H1 (cell line): ENCODE measurements around the gene LFNG. TPM values are rescaled to one million over a fixed set of nuclear protein-coding genes. Genes with fewer than 3 reads are reported as not detected.

Experiments used
- CTCF ChIA-PET: fragments of 300-600 bp; sonication (Branson Sonifier 250); formaldehyde crosslinking; loops from one replicate; lab custom pipeline; 2021; ENCODE audit not compliant: partially characterized antibody; lab: Charles Lee
- POLR2A ChIA-PET: fragments of 300-600 bp; sonication (Branson Sonifier 250); formaldehyde crosslinking; loops from one replicate; lab custom pipeline; 2021; ENCODE audit warnings: inconsistent platforms; ENCODE audit not compliant: partially characterized antibody; lab: Charles Lee
- DNase-seq, 2 experiments: peaks; one replicate each; pipeline versions ENCODE4 v3.0.0 to v3.0.0-alpha.2; 2010 to 2022; ENCODE audit warnings: low spot score in 2 of 2, low read depth in 1 of 2, mixed read lengths in 1 of 2
- FAIRE-seq: peaks from 2 replicates; lab custom pipeline; 2011; peaks lifted over from hg19 to GRCh38; lab: Jason Lieb, UNC
- H2AFZ ChIP-seq: 2 replicates; pipeline ENCODE4 v1.8.1; 2012; ENCODE audit warnings: low read length, inconsistent platforms
- H2AK5ac ChIP-seq: 2 replicates; pipeline ENCODE4 v1.6.1; 2013; ENCODE audit warnings: low read depth, low read length
- H2BK120ac ChIP-seq: replicated peaks from 2 replicates; pipeline ENCODE3; 2013; ENCODE audit warnings: low read depth, low read length, inconsistent platforms
- H2BK12ac ChIP-seq: 2 replicates; pipeline ENCODE4 v1.6.1; 2013; ENCODE audit warnings: low read depth, low read length
- H2BK15ac ChIP-seq: 2 replicates; pipeline ENCODE4 v1.6.1; 2013; ENCODE audit warnings: low read length
- H2BK20ac ChIP-seq: 2 replicates; pipeline ENCODE4 v1.6.1; 2013; ENCODE audit warnings: low read length
- H2BK5ac ChIP-seq: 2 replicates; pipeline ENCODE4 v1.6.1; 2013; ENCODE audit warnings: low read depth, low read length
- H3K14ac ChIP-seq: 2 replicates; pipeline ENCODE4 v1.6.1; 2013; ENCODE audit warnings: inconsistent platforms; ENCODE audit not compliant: insufficient read length
- H3K18ac ChIP-seq: 2 replicates; pipeline ENCODE4 v1.6.1; 2013; ENCODE audit warnings: low read length; ENCODE audit errors: extremely low read depth
- H3K23ac ChIP-seq: 2 replicates; pipeline ENCODE4 v1.6.1; 2013; ENCODE audit warnings: inconsistent platforms; ENCODE audit not compliant: insufficient read length
- H3K23me2 ChIP-seq: 2 replicates; pipeline ENCODE4 v1.6.1; 2013; ENCODE audit warnings: low read depth, low read length
- H3K27ac ChIP-seq: 2 replicates; pipeline ENCODE4 v1.6.1; 2011; ENCODE audit warnings: low read depth, low read length, inconsistent platforms
- H3K27me3 ChIP-seq, 4 experiments: replicated peaks in 1 of 4; 1 replicate in 1 of 4; 2 replicates in 3 of 4; pipeline versions ENCODE4 v1.6.1 to v1.8.1; 2011 to 2013; ENCODE audit warnings: low read length in 3 of 4, mild to moderate bottlenecking in 3 of 4, inconsistent platforms in 2 of 4, mixed read lengths in 2 of 4, moderate library complexity in 1 of 4; ENCODE audit not compliant: control insufficient read depth in 3 of 4, insufficient read depth in 3 of 4; ENCODE audit errors: extremely low read depth in 1 of 4
- H3K36me3 ChIP-seq, 4 experiments: 2 replicates each; pipeline versions ENCODE4 v1.6.1 to v1.8.1; 2011 to 2013; ENCODE audit warnings: mild to moderate bottlenecking in 4 of 4, low read length in 3 of 4, moderate library complexity in 2 of 4, control low read depth in 1 of 4, inconsistent platforms in 1 of 4; ENCODE audit not compliant: insufficient read depth in 4 of 4, control insufficient read depth in 2 of 4
- H3K4ac ChIP-seq: replicated peaks from 2 replicates; pipeline ENCODE3; 2013; ENCODE audit warnings: low read length, low read depth, mixed read lengths, inconsistent platforms; ENCODE audit not compliant: insufficient read length
- H3K4me1 ChIP-seq, 4 experiments: replicated peaks in 1 of 4; 1 replicate in 1 of 4; 2 replicates in 3 of 4; pipeline versions ENCODE4 v1.6.1 to v1.8.1; 2011 to 2013; ENCODE audit warnings: low read length in 3 of 4, inconsistent platforms in 2 of 4, mixed read lengths in 1 of 4; ENCODE audit not compliant: insufficient read depth in 4 of 4, control insufficient read depth in 3 of 4
- H3K4me2 ChIP-seq, 2 experiments: 2 replicates each; pipeline versions ENCODE4 v1.6.1 to v1.8.1; 2011 to 2013; ENCODE audit warnings: low read depth in 2 of 2, low read length in 2 of 2, control low read depth in 1 of 2, inconsistent platforms in 1 of 2, mild to moderate bottlenecking in 1 of 2; ENCODE audit not compliant: insufficient read depth in 1 of 2
- H3K4me3 ChIP-seq, 4 experiments: fragments of 200-600, 300-600 bp in 1 of 4; sonication (generic), shearing (Covaris generic), sonication (Bioruptor Twin) in 1 of 4; 2 replicates each; pipeline versions ENCODE4 v1.5.1 to v1.8.1; 2011 to 2016; ENCODE audit warnings: low read length in 4 of 4, low read depth in 3 of 4, control low read depth in 2 of 4, inconsistent platforms in 2 of 4, mild to moderate bottlenecking in 2 of 4, mixed read lengths in 1 of 4, moderate library complexity in 1 of 4; ENCODE audit not compliant: insufficient read depth in 2 of 4; ENCODE audit errors: extremely low read depth in 1 of 4
- H3K56ac ChIP-seq: replicated peaks from 2 replicates; pipeline ENCODE3; 2013; ENCODE audit warnings: low read depth, mild to moderate bottlenecking, mixed read lengths, low read length, inconsistent platforms; ENCODE audit not compliant: insufficient read length
- H3K79me1 ChIP-seq: 2 replicates; pipeline ENCODE4 v1.6.1; 2013; ENCODE audit warnings: low read depth, low read length, control low read depth
- H3K79me2 ChIP-seq, 2 experiments: 2 replicates each; pipeline versions ENCODE4 v1.6.1 to v1.8.1; 2012 to 2013; ENCODE audit warnings: low read length in 2 of 2, mild to moderate bottlenecking in 2 of 2, inconsistent platforms in 1 of 2; ENCODE audit not compliant: insufficient read depth in 2 of 2, control insufficient read depth in 1 of 2
- H3K9ac ChIP-seq, 4 experiments: replicated peaks in 1 of 4; 1 replicate in 1 of 4; 2 replicates in 3 of 4; pipeline versions ENCODE4 v1.6.1 to v1.8.1; 2011 to 2013; ENCODE audit warnings: low read depth in 3 of 4, low read length in 3 of 4, control low read depth in 2 of 4, mild to moderate bottlenecking in 2 of 4, moderate library complexity in 2 of 4, inconsistent platforms in 1 of 4; ENCODE audit errors: extremely low read depth in 1 of 4
- H3K9me3 ChIP-seq, 2 experiments: 2 replicates each; pipeline versions ENCODE4 v1.6.1 to v1.8.1; 2012 to 2013; ENCODE audit warnings: mild to moderate bottlenecking in 2 of 2, moderate library complexity in 2 of 2, control low read depth in 1 of 2, inconsistent platforms in 1 of 2, low read depth in 1 of 2, low read length in 1 of 2, mixed read lengths in 1 of 2; ENCODE audit not compliant: insufficient read depth in 2 of 2
- H4K20me1 ChIP-seq, 2 experiments: replicated peaks in 1 of 2; 2 replicates each; pipeline versions ENCODE3 to v1.8.1; 2011 to 2013; ENCODE audit warnings: inconsistent platforms in 2 of 2, low read length in 2 of 2, mild to moderate bottlenecking in 1 of 2; ENCODE audit not compliant: insufficient read depth in 2 of 2, control insufficient read depth in 1 of 2
- H4K5ac ChIP-seq: 2 replicates; pipeline ENCODE4 v1.6.1; 2013; ENCODE audit warnings: low read length, low read depth, mixed read lengths, inconsistent platforms; ENCODE audit not compliant: insufficient read length
- H4K8ac ChIP-seq: 2 replicates; pipeline ENCODE4 v1.8.0; 2013; ENCODE audit warnings: mild to moderate bottlenecking, moderate library complexity, low read length, inconsistent platforms; ENCODE audit not compliant: insufficient read depth; ENCODE audit errors: extremely low read depth
- H4K91ac ChIP-seq: replicated peaks from 2 replicates; pipeline ENCODE3; 2013; ENCODE audit warnings: low read length, mixed read lengths, inconsistent platforms; ENCODE audit not compliant: insufficient read length
- BRCA1 ChIP-seq: IDR thresholded peaks from 2 replicates; pipeline ENCODE4 v1.6.1; 2012; ENCODE audit warnings: low read depth, low read length, improper control_type of control experiment
- TCF12 ChIP-seq: IDR thresholded peaks from 2 replicates; pipeline ENCODE4 v1.6.1; 2011; ENCODE audit warnings: low read depth, mild to moderate bottlenecking, low read length
- WGBS, 2 experiments: shearing (Covaris generic) in 1 of 2; methylation state at CpG; one replicate each; pipeline versions ENCODE4 v1.1.6 to v1.1.7; 2013 to 2015; ENCODE audit warnings: low lambda C conversion rate in 2 of 2, mixed read lengths in 2 of 2, inconsistent platforms in 1 of 2, low coverage in 1 of 2, missing lambda C conversion rate in 1 of 2; ENCODE audit not compliant: insufficient replicate concordance in 2 of 2, insufficient coverage in 1 of 2, insufficient read length in 1 of 2; ENCODE audit errors: extremely low coverage in 1 of 2, missing lambda C conversion rate in 1 of 2; 5-methylcytosine and 5-hydroxymethylcytosine counted together
- polyA plus RNA-seq, 7 experiments: library from polyadenylated mRNA; depleted of rRNA in 3 of 7; stranded (reverse) in 5 of 7; unstranded in 2 of 7; fragments of >200 nt in 5 of 7; fragments of 200-250 nt in 2 of 7; gene quantifications; 1 replicate in 5 of 7; 2 replicates in 1 of 7; 4 replicates in 1 of 7; pipeline versions ENCODE4 v1.2.1 to v1.2.3, GENCODE V29; 2011 to 2013; ENCODE audit warnings: missing spikeins in 2 of 7, mixed read lengths in 2 of 7
- total RNA-seq: library from RNA; stranded (reverse); fragmentation: NEBNext Ultra II Directional; extraction: Animal tissue kit (Norgen Biotek cat#: 25700); gene quantifications from 2 replicates; pipeline ENCODE4 v1.2.1, GENCODE V29; 2021

The LFNG gene
- total and polyA plus RNA-seq, 2 of the 8 experiments (the other 6 are each of a cell fraction or from before 2014, with no cell fraction given) = 31.6 to 35.6 TPM

DNA sequence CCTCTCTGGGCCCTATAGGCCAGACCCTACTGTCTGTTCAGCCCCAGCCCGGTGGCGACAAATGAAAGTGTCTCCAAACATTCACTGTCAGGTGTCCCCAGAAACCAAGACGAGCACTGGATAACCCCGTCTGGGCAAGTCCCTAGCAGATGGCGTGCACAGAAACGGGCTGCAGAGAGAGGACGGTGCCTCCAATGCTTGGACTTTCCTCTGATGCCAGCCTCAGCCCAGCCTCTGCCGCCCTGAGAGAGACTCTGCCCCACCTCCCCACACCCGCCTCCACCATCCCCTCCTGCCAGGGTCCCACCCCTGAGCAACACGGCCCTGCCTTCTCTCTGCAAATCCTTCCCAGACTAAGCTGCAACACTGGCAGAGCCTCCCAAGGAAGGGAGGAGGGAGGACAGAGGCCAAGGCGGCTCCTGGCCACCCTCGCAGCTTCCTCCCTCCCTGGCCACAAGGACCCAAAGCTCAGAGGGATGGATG lies 7.4 kb upstream of the LFNG start:
- peak overlapping the region; percentile 2; the same call in 1 of the 2 replicates for H2BK15ac ChIP-seq
- no peak overlapping the region for H2BK120ac ChIP-seq
- H3K14ac ChIP-seq = no peak overlapping the region
- no peak overlapping the region for H3K23ac ChIP-seq
- H3K56ac ChIP-seq = no peak overlapping the region
- H2BK20ac ChIP-seq = no peak overlapping the region
- no peak overlapping the region for H2BK5ac ChIP-seq
- no peak overlapping the region for H3K4ac ChIP-seq
- WGBS, 2 experiments = 87% methylated on average over 8 of the region's 12 CpGs; no CpG with 5 or more reads in 1 of the 2 experiments
- H3K36me3 ChIP-seq = no peaks in the 10 kb centered on the region
- H2BK12ac ChIP-seq = peak overlapping the region; percentile 80; the same call in 1 of the 2 replicates
- no peaks in the 10 kb centered on the region for H3K79me1 ChIP-seq
- H3K4me2 ChIP-seq = no peak overlapping the region
- no peak overlapping the region for H4K5ac ChIP-seq
- H3K9ac ChIP-seq = no peak overlapping the region
- CTCF ChIA-PET = interaction anchor here (1.2 to 1.7 kb wide), 3 partner anchors 9 to 23 kb away, joined by 3 to 5 read pairs (median 3); no protein-coding TSS in a partner anchor
- peaks cover 12% of the 10 kb centered on the region; the same call in 1 of the 2 replicates for H3K23me2 ChIP-seq
- H4K91ac ChIP-seq = peak overlapping the region; percentile 4
- no peaks in the 10 kb centered on the region for H3K9me3 ChIP-seq
- H3K27me3 ChIP-seq = peaks cover 0 to under 1% (median 0%) of the 10 kb centered on the region in 4 experiments; a peak in 1 of 7 replicates
- no peak for DNase-seq
- peaks cover 0 to 4% of the 10 kb centered on the region in 2 experiments for H4K20me1 ChIP-seq
- no peak overlapping the region for H3K27ac ChIP-seq
- FAIRE-seq = no peak
- peak overlapping the region; percentile 17; the same call in 1 of the 2 replicates for H2AK5ac ChIP-seq
- no peak for TF ChIP-seq BRCA1
- no peak for TF ChIP-seq TCF12
- POLR2A ChIA-PET = interaction anchor here (1.3 kb wide), 1 partner anchor 13 kb away, joined by 3 read pairs; no protein-coding TSS in a partner anchor
- H3K4me3 ChIP-seq = no peak overlapping the region
- H3K18ac ChIP-seq = no peak overlapping the region
- H3K4me1 ChIP-seq = peaks cover 0 to 15% (median 7%) of the 10 kb centered on the region in 4 experiments; a peak in 5 of 7 replicates
- H3K79me2 ChIP-seq = no peaks in the 10 kb centered on the region
- H4K8ac ChIP-seq = no peak overlapping the region
- no peak overlapping the region for H2AFZ ChIP-seq
